ENCODE measurements around the gene TENM4. TPM values are rescaled to one million over a fixed set of nuclear protein-coding genes. Genes with fewer than 3 reads are reported as not detected.

The TENM4 gene
- total and polyA plus RNA-seq, 2 of the 8 experiments (the other 6 are each of a cell fraction or from before 2014, with no cell fraction given), result 3.5 to 7.2 TPM

- TF ChIP-seq CHD7 (IDR thresholded peaks at IDR 0.05; ENCODE audit: insufficient replicate concordance, low read length), result no peak
- TF ChIP-seq CEBPB (IDR thresholded peaks at IDR 0.05; ENCODE audit: low read depth, low read length), result no peak
- TF ChIP-seq, protein P1, sequence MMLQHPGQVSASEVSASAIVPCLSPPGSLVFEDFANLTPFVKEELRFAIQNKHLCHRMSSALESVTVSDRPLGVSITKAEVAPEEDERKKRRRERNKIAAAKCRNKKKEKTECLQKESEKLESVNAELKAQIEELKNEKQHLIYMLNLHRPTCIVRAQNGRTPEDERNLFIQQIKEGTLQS (IDR thresholded peaks at IDR 0.05; ENCODE audit: insufficient read depth, low read depth, low read length), result no peak
- no peak for TF ChIP-seq GABPA (IDR thresholded peaks at IDR 0.05; ENCODE audit: borderline replicate concordance, insufficient read depth, low read length)
- TF ChIP-seq EZH2 (IDR thresholded peaks at IDR 0.05; ENCODE audit: low read depth, low read length, severe bottlenecking), result no peak
- no peak for TF ChIP-seq EGR1 (IDR thresholded peaks at IDR 0.05; ENCODE audit: borderline replicate concordance, low read depth, low read length)
Observed at GRCh38 chr11:79423736-79424135, 17.1 kb downstream of the TENM4 start (continued).
